ENCODE results near the gene RYR1.

The RYR1 gene

GRCh38 chr19:38615007-38615581 is 181.6 kb downstream of the RYR1 start:
- Histone ChIP-seq H3K9me3 (ENCODE audit: severe bottlenecking) (no peaks in the 10 kb centered on the region), H3K27me3 (ENCODE audit: insufficient read depth, low read depth, severe bottlenecking) (no peaks in the 10 kb centered on the region), H3K27ac (no peak overlapping the region), H3K36me3 (no peaks in the 10 kb centered on the region; the same call in 1 of the 2 replicates), H3K4me3 (ENCODE audit: low read depth, low read length) (no peak overlapping the region)
- DNase-seq: no peak
- TF ChIP-seq CTCF (IDR thresholded peaks at IDR 0.05; ENCODE audit: low read depth, low read length): no peak

- no peak overlapping the region for H3K27ac ChIP-seq
Observed at GRCh38 chr19:38616265-38616664, 182.8 kb downstream of the RYR1 start.

GRCh38 chr19:38617283-38617763 is 183.8 kb downstream of the RYR1 start:
- TF ChIP-seq CTCF (IDR thresholded peaks at IDR 0.05; ENCODE audit: low read depth, low read length): no peak
- Histone ChIP-seq H3K36me3 (peaks cover 19% of the 10 kb centered on the region), H3K9me3 (ENCODE audit: severe bottlenecking) (no peaks in the 10 kb centered on the region), H3K27ac (peak overlapping the region; percentile 86), H3K4me3 (ENCODE audit: low read depth, low read length) (no peak overlapping the region), H3K27me3 (ENCODE audit: insufficient read depth, low read depth, severe bottlenecking) (no peaks in the 10 kb centered on the region)
- DNase-seq: no peak

More at GRCh38 chr19:38616265-38616664, 182.8 kb downstream of the RYR1 start:
- DNase-seq: no peak
- H3K27me3 ChIP-seq (ENCODE audit: insufficient read depth, low read depth, severe bottlenecking): no peaks in the 10 kb centered on the region
- no peak for TF ChIP-seq CTCF (IDR thresholded peaks at IDR 0.05; ENCODE audit: low read depth, low read length)
- no peaks in the 10 kb centered on the region for H3K9me3 ChIP-seq (ENCODE audit: severe bottlenecking)
- H3K36me3 ChIP-seq: peaks cover 12% of the 10 kb centered on the region
- H3K4me3 ChIP-seq (ENCODE audit: low read depth, low read length): no peak overlapping the region

GRCh38 chr19:38617764-38618589 is 184.5 kb downstream of the RYR1 start, which contains the start of gene MAP4K1:
Gene MAP4K1 (minus strand): TSS chr19:38617953. CDS start chr19:38617895, 58 bp downstream.
- Histone ChIP-seq H3K27me3 (ENCODE audit: insufficient read depth, low read depth, severe bottlenecking) (no peaks in the 10 kb centered on the region), H3K9me3 (ENCODE audit: severe bottlenecking) (no peaks in the 10 kb centered on the region), H3K4me3 (ENCODE audit: low read depth, low read length) (peak within 1 kb of the TSS; percentile 82), H3K27ac (peak within 1 kb of the TSS; percentile 86), H3K36me3 (peaks cover 26% of the 10 kb centered on the region)
- TF ChIP-seq CTCF (IDR thresholded peaks at IDR 0.05; ENCODE audit: low read depth, low read length): no peak
- peak; percentile 47 for DNase-seq

- peaks cover 32% of the 10 kb centered on the region for H3K36me3 ChIP-seq
Observed at GRCh38 chr19:38618590-38619360, 185.3 kb downstream of the RYR1 start, which contains the start of gene EIF3K. Gene EIF3K (plus strand): TSS chr19:38619188. CDS start chr19:38619269, 81 bp downstream.

More at GRCh38 chr19:38618590-38619360, 185.3 kb downstream of the RYR1 start, which contains the start of gene EIF3K:
- H3K9me3 ChIP-seq (ENCODE audit: severe bottlenecking): no peaks in the 10 kb centered on the region
- peak; percentile 98 for DNase-seq
- TF ChIP-seq CTCF (IDR thresholded peaks at IDR 0.05; ENCODE audit: low read depth, low read length): no peak
- H3K27ac ChIP-seq: peak within 1 kb of the TSS; percentile 86
- no peaks in the 10 kb centered on the region for H3K27me3 ChIP-seq (ENCODE audit: insufficient read depth, low read depth, severe bottlenecking)
- peak within 1 kb of the TSS; percentile 82 for H3K4me3 ChIP-seq (ENCODE audit: low read depth, low read length)
